ENCODE measurements around the gene PHKB.
"Not testable (repeated sequence)": the region's sequence is repeated elsewhere in the genome, so short reads cannot be mapped to it uniquely, and the experiment has no call there.

The PHKB gene

GRCh38 chr16:47470810-47471209 is 9.7 kb downstream of the PHKB start:
- no peak for TF ChIP-seq CTCF (IDR thresholded peaks at IDR 0.05; ENCODE audit: control insufficient read depth, extremely low read depth, insufficient read depth)
- no peak overlapping the region for H3K4me3 ChIP-seq (ENCODE audit: low read depth, low read length)
- DNase-seq (ENCODE audit: low read depth), result no peak

- not testable (repeated sequence) for DNase-seq (ENCODE audit: low read depth); H3K4me3 ChIP-seq (ENCODE audit: low read depth, low read length)
Measured at GRCh38 chr16:47473004-47473403, 11.9 kb downstream of the PHKB start.

- DNase-seq (ENCODE audit: low read depth), result no peak
- no peak overlapping the region for H3K4me3 ChIP-seq (ENCODE audit: low read depth, low read length)
- no peak for TF ChIP-seq CTCF (IDR thresholded peaks at IDR 0.05; ENCODE audit: control insufficient read depth, extremely low read depth, insufficient read depth)
Measured at GRCh38 chr16:47473792-47474191, 12.7 kb downstream of the PHKB start.

- H3K4me3 ChIP-seq (ENCODE audit: low read depth, low read length), result no peak overlapping the region
- DNase-seq (ENCODE audit: low read depth), result no peak
- TF ChIP-seq CTCF (IDR thresholded peaks at IDR 0.05; ENCODE audit: control insufficient read depth, extremely low read depth, insufficient read depth), result no peak
Measured at GRCh38 chr16:47475786-47476185, 14.7 kb downstream of the PHKB start.

GRCh38 chr16:47476654-47477345 is 15.7 kb downstream of the PHKB start:
- no peak for DNase-seq (ENCODE audit: low read depth)
- no peak for TF ChIP-seq CTCF (IDR thresholded peaks at IDR 0.05; ENCODE audit: control insufficient read depth, extremely low read depth, insufficient read depth)
- no peak overlapping the region for H3K4me3 ChIP-seq (ENCODE audit: low read depth, low read length)

- no peak for TF ChIP-seq CTCF (IDR thresholded peaks at IDR 0.05; ENCODE audit: control insufficient read depth, extremely low read depth, insufficient read depth)
- no peak for DNase-seq (ENCODE audit: low read depth)
- H3K4me3 ChIP-seq (ENCODE audit: low read depth, low read length), result no peak overlapping the region
Measured at GRCh38 chr16:47477679-47478078, 16.5 kb downstream of the PHKB start.

GRCh38 chr16:47480410-47480809 is 19.3 kb downstream of the PHKB start:
- H3K4me3 ChIP-seq (ENCODE audit: low read depth, low read length), result no peak overlapping the region
- DNase-seq (ENCODE audit: low read depth), result no peak
- no peak for TF ChIP-seq CTCF (IDR thresholded peaks at IDR 0.05; ENCODE audit: control insufficient read depth, extremely low read depth, insufficient read depth)
